HuH-7 (cell line): Measurements from ENCODE around the gene PRKCA.
"Not testable (repeated sequence)": the region's sequence is repeated elsewhere in the genome, so short reads cannot be mapped to it uniquely, and the experiment has no call there.

Experiments
- DNase-seq: peaks from one replicate; pipeline ENCODE4 v3.0.0; 2011; ENCODE audit warnings: low spot score

The PRKCA gene

DNA sequence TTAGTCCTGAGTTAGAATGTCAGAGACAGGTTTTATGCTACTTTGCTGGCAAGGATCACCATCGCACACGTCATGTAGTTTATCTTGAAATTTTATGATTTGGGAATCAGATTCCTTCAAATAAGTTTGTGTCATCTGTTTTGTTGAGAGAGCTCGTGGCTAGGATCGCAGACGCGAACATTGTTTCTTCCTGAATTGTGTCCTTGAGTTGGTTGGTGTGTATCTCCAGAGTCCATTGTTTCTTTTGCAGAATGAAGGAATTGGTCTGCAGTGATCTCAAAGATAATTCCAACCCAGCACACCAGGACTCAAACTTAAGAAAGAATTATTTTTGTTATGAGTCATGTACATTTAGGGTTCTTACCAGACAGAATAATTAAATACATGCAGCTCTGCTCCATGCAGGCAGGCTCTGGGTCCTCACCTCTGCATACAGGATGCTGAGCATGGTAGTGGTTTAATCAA lies 51.6 kb downstream of the PRKCA start:
- no peak for DNase-seq

DNA sequence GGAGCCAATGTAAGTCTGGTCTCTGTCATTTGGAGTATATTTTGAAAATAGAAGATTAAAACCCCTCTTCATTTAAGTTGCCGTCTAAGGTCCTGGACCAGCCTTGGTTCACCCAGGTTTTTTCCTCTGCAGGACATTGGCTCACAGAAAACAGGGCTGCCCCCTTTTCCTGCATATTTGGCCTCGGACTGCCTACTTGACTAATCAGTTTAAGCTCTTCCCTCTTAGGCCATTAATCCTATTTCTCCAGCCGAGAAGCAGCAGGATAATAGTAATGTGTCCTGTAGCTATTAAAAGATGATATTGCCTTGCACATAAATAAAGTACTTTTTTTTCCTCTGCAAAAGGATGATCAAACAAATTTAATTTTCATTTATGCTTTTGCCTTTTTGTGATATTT lies 52.1 kb downstream of the PRKCA start:
- DNase-seq: no peak

DNA sequence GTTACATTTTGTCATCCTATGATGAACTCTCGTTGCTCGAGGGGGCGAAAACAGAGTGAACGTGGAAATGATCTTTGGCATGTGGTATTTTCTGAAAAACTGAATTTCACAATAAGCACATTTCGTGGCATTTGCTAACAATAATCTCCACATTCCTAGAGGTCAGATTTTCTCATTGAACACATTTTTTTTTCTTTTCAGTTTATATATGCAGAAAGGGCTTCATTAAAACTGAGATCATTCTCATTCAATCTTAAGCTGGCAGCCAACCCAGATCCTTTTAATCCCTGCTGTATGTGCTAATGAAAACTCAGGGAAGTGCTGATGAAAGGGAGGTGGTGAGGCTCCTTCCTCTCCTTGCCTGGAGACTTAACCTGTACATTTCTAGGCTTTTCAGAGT lies 52.6 kb downstream of the PRKCA start:
- no peak for DNase-seq

DNA sequence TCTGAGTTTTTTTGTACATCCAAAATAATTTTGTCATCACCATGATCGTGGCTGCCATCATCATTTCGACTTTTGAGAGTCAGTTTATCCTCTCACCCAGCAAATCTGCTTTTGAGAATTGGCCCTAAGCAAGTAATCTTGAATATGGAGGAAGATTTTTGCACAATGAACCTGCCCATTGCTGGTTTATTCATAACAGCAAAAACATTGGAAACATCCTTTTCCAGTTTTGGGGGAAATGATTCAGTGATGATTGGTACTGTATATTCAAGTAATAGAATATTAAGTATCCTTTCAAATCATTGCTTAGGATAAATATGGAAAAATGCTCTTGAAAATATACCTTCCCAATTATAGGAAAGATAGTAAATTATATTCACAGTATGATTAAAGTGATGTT lies 53.1 kb downstream of the PRKCA start:
- DNase-seq: no peak

DNA sequence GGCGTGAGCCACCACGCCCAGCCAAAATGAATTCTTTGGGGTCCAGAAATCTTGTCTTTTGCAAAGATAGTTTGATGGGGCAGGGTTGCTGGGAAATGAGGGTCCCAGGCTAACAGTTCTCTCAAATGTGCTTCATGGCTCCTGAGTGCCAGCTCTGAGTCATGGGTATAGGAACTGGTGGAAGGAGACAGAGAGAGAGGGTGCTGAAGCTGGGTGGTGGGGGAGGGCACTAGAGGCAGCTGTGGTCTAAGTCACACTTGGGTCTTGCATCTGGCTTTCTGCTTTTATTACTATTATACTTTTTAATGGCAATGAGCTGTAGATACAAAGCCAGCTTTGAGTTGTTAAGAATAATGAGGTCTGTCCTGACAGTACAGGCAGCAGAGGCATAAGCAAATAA lies 54.6 kb downstream of the PRKCA start:
- no peak for DNase-seq

DNA sequence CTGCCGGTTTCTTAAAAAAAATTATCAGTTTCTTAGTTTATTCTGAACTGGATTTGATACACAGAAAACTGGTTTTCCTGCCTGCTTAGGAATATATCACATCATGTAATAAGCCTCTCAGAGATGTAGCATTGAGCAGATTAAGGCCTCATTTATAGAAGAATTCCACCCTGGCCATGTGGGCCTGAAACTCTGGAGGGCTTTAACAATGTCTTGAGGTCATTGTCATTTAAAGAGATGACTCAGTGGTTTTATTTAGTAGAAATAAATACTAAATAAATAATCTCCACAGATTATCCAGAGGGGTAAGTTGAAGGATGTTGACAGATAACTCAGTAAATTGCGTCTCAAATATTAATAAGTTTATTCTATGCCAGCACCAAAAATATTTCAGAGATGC lies 56.9 kb downstream of the PRKCA start:
- no peak for DNase-seq

DNA sequence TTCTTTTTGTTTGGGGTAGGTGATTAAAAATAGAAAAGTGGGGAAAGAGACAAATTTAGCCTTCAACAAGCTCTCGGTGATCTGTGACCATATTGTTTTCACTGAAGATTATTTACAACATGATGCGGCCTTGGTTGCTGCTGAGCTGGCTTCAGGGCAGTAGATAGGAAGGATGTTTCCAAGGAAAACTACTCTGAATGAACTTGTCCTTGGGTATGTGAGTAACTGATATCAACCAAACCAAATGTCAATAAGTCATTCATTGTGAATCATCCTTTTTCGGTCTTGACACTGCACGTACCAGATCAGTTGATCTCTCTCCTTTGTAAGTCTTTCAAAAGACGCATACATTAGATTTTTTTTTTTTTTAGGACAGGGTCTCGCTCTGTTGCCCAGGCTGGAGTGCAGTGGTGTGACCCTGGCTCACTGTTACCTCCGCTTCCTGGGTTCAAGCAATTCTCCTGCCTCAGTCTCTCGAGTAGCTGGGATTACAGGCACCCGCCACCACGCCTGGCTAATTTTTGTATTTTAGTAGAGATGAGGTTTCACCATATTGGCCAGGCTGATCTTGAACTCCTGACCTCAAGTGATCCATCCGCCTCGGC lies 58.6 kb downstream of the PRKCA start:
- not testable (repeated sequence) for DNase-seq

DNA sequence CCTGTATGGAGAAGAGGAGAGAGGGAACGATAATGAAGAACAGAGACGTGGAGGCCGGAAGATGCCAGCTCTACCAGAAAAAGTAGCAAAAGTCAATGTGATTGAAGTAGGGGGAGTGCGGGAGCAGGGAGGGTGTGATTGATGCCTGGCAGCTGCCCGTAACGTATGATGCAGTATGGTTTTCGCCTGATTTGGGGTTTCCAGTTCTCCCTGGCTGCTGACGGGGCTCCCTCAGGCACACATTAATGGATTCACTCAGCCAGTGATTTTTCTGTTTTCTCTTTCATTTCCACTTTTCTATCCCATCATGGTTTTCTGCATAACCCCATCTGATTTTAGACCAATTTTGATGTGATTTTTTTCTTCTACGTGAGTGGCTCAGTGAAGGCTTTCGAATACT lies 62.1 kb downstream of the PRKCA start:
- DNase-seq: no peak

DNA sequence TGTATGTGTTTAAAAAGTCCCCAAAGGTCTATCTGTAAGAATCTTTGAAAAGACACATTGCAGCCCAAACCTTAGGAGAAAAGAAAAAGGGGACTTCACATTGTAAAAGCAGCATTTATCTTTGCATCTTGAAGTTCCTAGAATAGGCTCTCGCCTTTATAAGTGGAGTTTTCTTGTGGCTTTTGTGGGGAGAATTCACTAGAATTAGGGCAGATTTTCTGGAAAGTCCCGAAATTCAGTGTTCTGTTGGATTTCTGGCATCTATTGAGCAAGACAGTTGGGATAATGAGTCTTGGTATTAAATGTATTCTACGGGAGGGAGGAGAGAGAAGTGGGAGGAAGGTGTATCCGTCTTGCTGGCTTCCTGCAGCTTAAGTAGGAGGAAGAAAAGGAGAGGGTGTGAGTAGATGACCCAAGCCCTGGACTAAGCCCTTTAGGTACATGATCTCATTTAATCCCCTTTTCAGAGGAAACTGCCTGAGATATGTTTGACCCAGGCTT lies 62.6 kb downstream of the PRKCA start:
- DNase-seq: no peak

DNA sequence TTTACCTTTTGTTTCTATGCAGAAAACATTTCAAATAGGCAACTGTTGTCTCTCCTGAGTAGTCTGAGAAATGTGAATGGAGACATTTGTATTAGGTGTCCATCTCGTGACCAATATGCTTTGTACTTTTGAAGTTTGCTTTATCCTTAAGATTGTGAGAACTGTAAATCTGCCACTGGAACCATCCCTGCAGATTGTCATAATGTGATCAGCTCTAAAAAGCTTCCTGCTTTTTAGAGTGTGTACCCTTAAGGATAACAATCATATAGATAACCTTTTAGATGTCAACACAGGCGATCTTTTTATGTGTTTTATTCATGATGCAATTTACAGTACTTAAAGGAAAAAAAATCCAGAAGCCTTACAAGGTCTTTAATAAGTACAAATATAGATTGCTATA lies 63.5 kb downstream of the PRKCA start:
- DNase-seq: no peak

DNA sequence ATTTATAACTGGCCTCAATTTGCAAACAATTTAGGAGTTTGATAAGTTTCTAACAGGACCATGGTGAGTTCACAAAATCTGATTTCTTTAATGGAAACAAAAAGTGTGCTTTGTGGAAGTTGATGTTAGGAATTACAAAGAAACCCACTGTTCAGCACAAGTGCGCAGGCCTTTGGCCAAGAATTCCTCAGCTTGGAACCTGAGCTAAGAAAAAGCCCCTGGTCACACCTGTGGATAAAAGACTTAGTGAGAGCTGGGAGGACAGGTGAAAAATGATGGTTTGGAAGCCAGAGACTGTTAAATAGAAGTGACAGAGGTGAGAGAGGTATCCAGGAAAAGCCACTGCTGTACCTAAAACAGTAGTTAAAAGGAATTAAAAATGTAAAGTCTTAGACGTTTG lies 64.7 kb downstream of the PRKCA start:
- DNase-seq: no peak

DNA sequence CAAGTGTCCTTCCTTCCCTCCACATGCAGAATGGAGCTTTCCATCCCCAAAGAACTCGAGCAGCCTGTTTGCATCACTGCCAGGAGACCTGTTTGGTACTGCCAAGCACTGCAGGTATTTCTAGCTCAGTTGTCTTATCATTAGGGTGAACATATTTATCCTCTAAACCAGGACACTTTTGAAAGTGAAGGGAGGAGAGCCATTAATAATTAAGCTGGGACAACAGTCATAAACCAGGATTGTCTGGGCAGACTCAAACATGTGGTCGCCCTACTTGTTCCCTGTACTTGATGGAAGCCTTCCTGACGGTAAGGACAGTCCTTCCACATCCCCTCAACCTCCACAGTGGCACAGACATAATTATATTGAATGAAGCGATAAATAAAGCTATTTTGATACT lies 67.4 kb downstream of the PRKCA start:
- peak; percentile 34 for DNase-seq

DNA sequence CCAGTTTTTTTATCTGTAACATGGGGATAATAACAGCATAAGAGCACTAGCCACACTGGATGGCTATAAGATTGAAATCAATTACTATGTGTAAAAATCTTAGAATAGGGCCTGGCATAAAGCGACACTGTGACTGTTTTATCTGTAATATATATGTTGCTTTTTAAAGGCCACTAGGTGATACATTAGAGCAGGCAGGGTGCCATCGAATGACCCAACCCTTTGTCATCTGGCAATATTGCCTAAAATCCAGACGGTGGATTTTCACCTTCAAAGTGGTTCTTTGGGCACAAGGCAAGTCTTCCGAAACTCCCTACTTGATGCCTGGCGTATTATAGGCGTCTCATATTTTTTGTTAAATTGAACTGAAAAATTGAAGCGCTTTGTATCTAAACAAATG lies 69.1 kb downstream of the PRKCA start:
- no peak for DNase-seq

DNA sequence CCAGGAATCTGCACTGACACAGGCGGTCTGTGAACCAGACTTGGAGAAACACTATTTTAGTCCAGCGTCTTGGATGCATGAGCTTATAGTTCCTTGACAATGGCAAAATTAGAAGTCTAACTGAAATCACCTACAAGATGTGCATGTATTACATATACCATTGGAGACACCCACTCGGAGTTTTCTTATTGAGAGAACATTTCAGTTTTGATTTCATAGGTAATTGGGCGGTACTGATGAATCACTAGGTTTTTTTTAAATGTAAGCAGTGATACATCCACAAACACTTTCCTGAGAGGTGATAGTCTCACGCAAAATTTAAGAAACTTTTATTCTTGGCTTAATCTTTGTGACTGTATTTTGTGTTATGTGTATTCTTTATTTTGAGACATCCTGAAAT lies 69.8 kb downstream of the PRKCA start:
- DNase-seq: no peak

DNA sequence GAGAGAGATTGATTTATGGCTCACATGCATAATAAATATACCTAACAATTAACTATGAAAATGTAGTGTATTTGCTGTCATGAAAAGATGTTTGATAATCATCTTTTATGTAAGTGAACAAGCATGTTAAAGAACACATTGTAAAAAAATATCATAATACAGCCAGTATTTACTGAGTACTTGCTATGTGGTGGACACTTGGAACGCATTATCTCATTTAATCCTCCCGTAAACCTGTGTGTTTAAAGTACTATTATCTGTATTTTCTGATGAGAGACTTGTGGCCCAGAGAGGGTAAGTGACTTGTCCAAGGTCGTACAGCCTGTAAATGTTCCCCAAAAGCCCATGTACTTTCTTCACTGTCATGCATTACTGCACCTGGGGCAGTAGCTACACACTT lies 70.7 kb downstream of the PRKCA start:
- no peak for DNase-seq

DNA sequence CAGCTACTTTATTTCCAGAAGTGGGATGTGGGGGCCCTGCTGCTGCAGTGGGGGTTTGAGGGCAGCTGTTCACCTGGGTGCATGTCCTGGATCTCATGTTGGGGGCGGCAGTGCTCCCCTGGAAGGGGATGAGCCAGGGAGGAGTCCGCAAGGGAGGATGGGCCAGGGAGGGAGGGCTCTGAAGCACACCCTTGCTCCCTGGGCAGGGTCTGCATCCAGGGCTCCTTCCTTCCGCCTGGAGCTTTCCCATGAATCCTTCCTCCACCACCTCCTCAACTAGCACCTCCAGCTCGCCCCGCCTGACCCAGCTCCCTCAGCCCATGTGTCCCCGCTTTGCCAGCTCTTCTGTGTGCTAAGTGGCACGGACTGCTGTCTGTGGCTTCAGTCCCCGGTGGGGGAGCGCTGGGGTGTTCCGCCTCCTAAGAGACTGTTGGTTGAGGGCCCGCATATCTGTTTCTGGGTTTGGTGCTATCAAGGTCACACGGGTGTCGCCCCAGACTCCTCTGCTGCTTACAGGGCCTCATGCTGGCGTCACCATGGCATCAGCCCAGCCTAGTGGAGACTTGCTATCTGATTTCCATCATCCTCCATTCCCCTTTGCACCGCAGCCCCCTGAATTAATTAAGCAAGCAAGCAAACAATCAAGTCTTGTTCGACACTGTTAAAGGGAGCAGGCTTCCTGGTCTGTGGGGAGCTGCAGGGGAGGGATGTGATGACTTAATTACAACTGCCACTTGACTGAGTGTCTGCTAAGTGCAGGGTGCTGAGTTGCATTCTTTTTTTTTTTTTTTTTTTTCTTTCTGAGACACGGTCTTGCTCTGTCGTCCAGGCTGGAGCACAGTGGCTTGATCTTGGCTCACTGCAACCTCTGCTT lies 71.8 kb downstream of the PRKCA start:
- DNase-seq: no peak

DNA sequence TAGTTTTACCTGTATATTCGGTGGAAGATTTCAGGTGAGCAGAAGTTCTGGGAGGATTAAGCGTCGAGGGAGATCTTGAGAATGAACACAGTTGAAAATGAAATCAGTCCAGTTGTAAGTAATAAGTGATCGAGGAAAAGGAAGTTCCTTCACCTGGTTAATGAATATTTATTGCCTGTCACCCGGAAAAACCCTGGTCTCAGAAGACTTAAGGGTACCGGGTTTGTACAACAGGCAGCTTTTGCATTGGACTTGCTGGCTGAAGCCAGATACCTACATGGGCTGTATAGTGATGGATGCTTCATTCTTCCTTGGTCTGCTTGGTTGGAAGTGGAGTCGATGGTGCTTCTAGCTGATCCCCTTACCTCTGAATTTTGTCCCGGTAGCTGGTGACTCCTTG lies 72.7 kb downstream of the PRKCA start:
- no peak for DNase-seq

DNA sequence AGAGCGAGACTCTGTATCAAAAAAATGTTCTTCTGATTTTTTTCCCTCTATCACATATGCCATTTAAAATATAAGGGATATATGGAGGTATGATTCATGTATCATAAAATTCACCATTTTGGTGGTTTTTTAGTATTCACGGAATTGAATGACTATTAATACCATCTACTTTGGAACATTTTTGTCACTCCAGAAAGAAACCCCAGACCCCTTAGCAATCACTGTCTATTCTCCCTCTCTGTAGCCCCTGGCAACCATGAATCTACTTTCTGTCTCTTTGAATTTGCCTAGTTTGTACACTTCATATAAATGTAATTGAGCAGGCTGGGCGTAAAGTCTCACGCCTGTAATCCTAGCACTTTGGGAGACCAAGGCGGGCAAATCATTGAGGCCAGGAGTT lies 75.9 kb downstream of the PRKCA start:
- no peak for DNase-seq

DNA sequence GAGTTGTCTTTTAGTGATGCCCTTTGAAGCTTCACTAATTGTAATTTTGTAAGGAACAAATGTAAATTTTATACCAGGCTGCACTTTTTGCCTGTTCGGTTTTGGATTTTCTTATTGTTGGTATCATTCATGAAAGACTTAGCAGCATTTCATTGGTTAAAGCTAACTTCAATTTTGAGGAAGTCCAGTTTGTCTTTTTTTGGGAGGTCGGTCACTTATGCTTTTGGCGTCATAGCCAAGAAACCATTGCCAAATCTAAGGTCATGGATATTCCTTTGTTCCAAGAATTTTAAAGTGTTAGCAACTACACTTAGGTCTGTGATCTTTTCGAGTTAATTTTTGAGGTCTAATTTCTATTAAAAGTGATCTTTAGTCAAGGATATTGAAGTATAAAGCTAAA lies 77.1 kb downstream of the PRKCA start:
- no peak for DNase-seq

DNA sequence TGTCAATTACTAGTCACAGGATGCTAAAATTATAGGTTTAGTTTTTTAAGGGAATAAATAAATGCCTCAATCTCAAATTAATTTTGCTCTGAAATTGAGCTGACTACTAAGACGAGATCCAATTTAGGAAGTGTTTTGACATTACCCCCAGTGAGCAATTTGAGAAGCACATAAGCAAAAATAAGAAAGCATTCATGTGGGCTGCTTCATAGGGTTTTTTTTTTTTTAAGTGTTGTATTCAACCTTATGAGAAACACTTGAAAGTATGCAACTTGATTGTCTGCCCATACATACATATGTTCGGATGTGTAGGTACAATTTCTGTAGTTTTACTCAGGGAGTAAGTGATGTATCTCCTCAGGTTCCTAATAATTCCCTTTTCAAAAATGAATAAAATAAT lies 77.6 kb downstream of the PRKCA start:
- DNase-seq: no peak

DNA sequence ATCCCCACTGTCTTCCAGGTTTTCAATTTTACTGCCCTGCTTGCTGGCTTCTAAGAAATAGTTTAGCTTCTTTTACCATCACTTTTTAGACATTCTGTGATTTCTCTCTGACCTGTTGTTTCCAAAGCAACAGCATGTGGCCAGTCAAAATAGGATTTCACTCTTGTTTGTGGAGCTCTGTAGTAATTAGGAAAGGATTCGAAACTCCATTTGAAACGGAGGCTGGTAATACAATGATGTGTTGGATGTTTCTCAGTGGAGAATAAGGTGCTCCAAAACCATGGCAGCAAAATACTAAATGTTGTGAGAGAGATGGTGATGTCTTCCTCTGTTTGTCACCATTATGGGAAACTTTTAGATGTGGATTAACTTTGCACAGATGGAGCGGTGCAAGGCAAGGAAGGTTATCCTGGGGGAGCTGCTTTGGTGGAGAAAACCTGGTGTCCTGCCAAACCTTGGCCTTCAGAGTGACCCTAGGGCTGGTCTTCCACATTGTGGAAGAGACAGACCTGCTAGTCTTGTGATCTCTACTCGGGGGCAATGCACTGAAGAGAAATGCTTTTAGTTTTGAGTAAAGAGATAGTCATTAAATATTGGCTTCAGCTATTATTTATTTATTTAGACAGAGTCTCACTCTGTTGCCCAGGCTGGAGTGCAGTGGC lies 79.4 kb downstream of the PRKCA start:
- DNase-seq: no peak

DNA sequence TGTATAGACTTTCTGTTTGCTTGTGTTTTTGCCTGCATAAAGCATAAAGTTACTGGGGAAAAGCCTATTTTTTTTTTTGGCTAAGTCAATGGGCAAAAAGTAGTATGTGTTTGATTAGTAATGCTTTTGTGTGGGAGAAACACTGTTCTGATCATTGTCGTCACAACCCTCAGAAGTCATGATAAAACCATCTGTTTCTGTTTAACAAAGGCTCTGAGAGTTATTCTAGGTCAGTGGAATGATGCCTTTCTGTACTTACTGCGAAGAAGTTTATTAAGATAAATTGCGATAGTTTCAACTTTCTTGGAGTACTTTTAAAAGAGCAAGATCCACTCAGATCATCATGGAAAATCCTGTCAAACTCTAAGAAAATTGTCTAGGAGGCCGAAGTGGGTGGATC lies 80.9 kb downstream of the PRKCA start:
- no peak for DNase-seq
